ENCODE data around the gene ILF3.

Gene ILF3

DNA sequence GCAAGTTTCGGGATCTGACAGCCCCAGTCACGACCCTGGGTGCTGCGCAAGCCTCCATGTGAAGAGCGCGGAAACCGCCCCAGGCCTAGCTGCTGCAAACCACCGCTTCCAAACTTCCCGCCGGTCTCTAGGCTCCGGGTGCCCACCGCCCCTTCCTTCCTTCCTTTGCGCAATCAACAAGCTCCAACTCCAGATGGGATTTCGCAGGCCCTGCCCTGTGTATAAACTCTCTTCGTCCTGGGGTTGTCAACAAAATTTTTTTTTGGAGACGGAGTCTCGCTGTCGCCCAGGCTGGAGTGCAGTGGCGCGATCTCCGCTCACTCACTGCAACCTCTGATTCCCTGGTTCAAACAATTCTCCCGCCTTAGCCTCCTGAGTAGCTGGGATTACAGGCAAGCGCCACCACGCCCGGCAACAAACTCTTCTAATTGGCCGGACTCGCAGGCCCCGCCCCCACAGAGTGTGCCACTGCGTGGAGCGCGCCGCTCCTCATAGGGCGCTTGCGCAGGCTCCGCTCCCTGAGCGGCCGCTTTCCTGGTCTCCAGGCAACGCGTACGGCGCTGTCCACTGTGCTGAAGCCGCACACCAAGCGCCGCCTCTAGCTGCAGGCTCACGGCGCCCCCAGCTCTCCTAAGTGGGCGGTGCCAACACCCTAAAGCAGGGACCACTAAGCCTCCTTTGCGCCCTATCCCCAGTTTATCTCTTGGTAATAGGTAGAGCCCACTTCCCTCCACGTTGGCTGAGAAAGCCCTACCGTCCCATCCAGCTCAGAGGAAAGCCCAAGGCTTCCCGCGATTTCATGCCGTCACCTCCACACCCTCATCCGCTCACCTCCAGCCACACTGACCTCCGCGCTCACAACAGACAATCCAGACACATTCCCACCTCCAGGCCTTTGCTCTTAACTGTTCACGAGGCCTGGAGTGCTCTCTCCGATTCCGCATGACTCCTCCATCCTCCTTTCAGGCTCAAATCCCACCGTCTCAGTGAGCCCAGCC is 41.6 kb downstream of the ILF3 start:
- peak; percentile 75 to 81 for DNase-seq (ENCODE audit: low read depth in 2 of 2)

DNA sequence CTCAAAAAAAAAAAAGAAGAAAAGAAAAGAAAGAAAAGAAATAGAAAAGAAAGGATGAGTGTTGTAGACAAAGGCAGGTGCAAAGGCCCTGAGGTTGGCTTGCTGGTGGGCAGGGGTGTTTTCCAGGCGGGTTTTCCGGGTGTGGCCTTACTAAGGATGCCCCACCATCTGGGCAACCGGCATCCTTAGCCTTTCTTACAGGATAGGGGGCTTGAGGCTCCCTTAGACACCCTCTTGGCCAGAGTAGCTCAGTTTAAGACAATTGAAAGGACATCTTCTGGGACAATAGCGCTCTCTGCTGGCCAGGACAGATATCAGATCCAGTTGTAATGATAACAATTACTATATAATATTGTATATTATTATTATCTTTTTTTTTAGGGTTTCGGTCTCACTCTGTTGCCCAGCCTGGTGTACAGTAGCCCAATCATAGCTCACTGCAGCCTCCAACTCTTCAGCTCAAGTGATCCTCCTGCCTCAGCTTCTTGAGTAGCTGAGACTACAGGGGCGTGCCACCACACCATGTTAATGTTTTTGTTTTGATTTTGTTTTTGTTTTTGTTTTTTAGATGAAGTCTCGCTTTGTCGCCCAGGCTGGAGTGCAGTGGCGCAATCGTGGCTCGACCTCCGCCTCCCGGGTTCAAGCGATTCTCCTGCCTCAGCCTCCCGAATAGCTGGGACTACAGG is 45.6 kb downstream of the ILF3 start:
- DNase-seq (ENCODE audit: low read depth in 2 of 2): no peak

DNA sequence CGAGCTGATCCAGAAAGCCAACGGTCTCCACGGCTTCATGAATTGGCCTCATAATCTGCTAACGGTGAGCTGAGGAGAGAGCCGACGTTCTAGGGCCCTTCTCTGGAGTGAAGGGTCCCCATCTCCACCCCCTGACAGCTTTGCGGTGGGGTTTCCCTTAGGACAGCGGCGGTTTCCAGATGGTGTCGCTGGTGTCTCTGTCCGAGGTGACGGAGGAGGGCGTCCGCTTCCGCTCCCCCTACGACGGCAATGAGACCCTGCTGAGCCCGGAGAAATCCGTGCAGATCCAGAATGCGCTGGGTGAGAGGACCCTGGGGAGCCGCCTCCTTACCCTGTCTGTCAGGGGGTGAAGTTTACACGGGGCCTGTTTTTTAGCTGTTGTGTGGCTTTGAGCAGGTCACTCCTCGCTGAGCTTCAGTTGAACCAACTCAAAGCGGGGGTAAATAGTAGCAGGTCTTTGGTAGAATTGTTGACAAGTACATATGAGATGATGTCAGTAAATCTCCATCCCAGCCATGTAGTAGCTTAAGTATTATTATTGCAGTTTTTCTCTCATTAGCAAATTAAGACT is 47.9 kb downstream of the ILF3 start:
- no peak for DNase-seq (ENCODE audit: low read depth in 2 of 2)

DNA sequence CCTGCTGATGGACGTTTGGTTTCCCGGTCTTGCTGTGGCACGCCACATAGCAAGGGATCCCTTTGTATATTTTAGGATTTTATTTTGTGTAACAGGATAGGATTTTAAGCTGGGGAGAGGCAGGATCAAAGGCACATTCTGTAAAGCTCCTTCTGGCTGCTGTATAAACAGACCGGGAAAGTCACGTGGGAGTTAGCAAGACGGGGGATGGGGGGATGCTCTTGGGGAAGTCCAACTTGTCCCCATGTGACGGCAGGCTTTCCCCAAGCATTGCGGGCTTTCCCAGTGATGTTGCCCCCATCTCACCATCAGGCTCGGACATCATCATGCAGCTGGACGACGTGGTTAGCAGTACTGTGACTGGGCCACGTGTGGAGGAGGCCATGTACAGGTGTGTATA is 52.8 kb downstream of the ILF3 start:
- no peak for DNase-seq (ENCODE audit: low read depth in 2 of 2)

DNA sequence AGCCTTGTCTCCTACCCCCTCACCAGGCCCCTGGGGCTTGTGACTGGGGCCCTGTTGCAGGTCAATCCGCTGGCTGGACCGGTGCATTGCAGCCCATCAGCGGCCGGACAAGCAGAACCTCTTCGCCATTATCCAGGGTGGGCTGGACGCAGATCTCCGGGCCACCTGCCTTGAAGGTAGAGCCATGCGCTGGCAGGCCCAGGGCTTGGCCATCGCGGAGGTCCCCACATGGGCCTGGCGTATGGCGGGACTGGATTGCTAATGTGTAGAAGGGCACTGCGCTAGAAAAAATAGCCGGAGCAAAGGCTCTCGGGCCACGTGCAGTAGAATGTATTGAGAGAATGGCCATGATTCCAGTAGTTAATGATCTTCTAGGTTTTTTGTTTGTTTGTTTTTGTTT is 53.3 kb downstream of the ILF3 start:
- DNase-seq (ENCODE audit: low read depth in 2 of 2): no peak

DNA sequence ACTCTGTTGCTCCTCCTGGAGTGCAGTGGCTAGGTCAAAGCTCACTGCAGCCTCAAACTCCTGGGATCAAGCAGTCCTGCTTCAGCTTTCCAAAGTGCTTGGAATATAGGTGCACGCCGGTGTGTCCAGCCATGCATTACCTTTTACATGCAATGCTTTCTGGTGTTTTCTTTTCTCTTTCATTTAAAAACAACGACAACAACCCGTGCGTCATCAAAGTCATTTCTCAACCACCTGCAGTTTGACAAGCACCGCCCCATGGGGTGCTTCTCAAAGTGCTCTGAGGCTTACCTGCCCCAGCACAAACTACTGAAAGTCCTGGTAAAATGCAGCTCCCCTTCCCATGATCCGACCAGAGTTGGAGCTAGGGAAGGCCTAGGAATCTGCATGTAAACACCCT is 54.1 kb downstream of the ILF3 start:
- no peak for DNase-seq (ENCODE audit: low read depth in 2 of 2)

DNA sequence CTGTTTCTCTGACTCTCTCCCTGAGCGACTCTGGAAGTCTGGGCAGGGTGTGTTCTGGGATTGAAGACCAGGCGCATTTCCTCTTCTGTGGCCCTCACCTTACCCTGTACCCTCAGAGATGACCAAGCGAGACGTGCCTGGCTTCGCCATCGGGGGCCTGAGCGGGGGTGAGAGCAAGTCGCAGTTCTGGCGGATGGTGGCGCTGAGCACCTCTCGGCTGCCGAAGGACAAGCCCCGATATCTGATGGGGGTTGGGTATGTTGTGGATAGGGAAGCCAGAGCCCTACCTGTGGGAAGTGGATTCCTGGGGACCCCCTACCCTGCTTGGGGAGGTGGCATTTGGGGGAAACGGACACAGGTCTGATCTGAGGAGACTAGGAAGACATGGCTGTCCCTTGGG is 57.9 kb downstream of the ILF3 start:
- no peak for DNase-seq (ENCODE audit: low read depth in 2 of 2)

DNA sequence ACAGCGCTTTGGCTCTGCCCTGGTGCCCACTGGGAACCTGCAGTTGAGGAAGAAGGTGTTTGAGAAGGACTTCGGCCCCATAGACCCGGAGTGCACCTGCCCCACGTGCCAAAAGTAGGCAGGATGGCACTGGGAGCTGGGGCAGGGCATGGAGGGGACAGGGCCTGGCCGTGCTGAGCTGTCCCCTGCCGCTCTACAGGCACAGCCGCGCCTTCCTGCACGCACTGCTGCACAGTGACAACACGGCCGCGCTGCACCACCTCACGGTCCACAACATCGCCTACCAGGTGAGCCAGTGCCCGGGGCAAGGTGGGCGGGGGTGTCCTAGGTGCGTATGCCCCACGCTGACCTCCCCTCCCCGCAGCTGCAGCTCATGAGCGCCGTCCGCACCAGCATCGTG is 58.6 kb downstream of the ILF3 start:
- no peak for DNase-seq (ENCODE audit: low read depth in 2 of 2)

DNA sequence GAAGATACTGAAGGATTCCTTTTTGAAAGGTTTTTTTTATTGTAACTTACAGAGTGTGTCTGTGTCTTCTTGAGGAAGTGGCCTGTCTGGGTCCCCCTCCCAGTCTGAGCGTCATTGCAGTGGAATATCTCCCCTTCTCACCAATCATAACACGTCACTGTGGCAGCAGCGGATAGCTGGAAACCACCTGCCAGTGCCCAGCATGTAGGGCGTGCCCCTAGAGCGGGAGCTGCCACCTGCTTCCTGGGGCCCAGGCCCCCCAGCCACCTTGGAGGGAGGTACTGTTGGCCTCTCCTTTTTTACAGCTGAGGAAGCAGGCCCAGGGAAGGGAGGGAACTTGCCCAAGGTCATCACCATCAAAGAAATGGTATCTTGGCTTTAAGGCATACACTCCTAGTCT is 59.2 kb downstream of the ILF3 start:
- no peak for DNase-seq (ENCODE audit: low read depth in 2 of 2)

DNA sequence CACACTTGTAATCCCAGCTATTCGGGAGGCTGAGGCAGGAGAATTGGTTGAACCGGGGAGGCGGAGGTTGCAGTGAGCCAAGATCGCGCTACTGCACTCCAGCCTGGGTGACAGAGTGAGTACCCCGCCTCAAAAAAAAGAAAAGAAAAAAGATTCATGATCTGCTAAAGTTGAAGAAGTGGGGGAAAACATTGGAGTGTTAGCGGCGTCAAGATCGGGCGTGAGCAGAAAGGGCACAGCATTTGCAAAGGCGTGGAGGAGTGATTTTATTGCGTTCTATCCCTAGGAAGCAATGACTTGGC is 62.9 kb downstream of the ILF3 start:
- DNase-seq (ENCODE audit: low read depth in 2 of 2): no peak

DNA sequence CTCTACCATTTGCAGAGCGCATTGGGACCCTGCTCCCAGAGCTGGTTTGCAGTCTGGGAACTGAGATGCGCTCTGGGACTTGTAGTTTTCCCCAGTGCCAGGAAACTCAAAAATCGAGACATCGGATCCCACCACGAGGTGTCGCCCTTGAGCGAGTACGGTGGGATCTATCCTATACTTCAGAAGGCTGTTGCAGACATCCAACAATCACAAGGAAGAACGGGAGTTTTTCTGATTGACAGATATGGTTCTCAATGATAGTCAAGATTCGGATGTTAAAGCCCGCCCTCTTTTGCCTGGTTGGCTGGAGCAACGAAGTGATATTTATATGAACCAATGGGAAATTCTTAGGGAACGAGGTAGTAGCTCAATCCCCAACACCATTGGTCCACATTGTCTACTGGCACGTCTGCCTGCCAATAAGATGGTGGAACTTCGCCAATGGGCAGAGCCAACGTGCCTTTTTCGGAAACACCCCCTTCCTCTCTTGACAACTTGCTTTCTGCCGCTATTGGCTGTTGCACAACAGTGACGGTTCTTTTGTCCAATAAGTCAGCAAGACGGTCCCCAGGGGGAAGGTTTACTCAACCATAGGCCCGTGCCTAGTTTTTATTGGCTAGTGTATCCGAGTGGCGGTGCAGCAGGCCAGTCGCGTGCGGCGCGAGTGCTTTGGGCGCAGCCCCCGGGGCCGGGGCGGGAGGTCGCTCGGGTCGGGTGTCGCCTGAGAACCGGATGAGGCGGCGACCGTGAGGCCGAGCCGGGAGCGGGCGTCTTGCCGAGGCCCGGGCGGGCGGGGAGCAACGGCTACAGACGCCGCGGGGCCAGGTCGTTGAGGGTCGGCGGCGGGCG is 63.4 kb downstream of the ILF3 start, which contains the start of gene DNM2:
Gene DNM2 (plus strand): TSS at position 724 of the 849 bp plus-strand sequence. CDS start 164 bp downstream, outside the sequence.
- peak; percentile 100 for DNase-seq (ENCODE audit: low read depth in 2 of 2)

DNA sequence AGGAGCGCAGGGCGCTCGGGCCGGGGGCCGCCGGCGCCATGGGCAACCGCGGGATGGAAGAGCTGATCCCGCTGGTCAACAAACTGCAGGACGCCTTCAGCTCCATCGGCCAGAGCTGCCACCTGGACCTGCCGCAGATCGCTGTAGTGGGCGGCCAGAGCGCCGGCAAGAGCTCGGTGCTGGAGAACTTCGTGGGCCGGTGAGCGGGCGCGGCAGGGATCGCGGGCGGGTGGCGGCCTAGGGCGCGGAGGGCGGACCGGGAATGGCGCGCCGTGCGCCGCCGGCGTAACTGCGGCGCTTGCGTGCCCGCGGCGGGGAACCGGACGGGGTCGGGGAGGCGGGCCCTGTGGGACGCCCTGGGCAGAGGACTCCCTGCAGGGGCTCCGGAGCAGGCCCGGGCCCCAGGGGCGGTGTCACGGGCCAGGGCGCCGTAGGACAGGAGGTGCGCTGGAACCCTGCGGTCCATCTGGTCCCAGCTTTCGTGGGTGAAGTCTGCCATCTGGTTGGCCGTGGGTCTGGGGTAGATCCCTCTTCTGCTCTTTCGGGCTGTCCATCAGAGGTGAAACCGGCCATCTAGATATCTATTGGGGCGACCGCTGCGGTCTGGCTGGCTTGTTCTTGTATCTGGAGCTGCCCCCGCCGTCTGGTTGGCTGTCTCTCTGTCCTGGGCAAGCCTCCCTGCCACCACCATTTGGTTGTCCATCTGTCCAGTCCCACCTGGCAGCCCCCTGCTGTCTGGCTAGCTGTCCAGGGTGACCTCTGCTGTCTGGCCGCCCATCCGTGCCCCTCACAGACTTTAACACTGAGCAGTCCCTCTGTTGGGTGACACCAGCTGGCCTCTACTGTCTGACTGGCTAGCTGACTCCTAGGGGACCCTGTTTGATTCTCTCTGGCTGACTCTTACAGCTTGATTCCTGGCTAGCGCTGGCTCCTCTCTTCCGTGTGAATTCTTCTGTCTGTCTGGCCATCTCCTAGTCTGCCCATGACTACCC is 64.4 kb downstream of the ILF3 start:
- no peak for DNase-seq (ENCODE audit: low read depth in 2 of 2)

DNA sequence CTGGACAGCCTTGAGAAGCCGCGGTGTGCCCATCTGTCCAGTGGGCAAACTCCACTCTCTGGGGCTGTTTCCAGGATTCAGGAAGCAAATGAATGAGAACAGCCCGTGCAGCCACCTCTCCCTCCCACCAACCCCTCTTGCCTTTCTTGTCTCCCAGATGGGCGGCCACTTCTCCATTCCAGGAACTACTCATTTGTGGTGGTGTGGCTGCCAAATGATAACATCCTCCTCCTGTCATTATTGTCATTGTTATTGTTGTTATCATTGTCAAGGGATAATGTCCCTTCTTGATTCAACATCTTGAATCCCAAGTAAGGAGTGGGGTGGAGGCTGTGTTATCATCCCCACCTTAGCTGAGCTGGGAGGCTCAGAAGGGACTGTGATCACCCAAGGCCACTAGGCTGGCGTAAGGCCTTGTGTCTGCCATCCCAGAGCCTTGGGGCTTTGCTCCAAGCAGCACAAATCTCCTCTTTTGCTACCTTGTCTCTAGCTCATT is 65.4 kb downstream of the ILF3 start:
- DNase-seq (ENCODE audit: low read depth in 2 of 2): no peak

DNA sequence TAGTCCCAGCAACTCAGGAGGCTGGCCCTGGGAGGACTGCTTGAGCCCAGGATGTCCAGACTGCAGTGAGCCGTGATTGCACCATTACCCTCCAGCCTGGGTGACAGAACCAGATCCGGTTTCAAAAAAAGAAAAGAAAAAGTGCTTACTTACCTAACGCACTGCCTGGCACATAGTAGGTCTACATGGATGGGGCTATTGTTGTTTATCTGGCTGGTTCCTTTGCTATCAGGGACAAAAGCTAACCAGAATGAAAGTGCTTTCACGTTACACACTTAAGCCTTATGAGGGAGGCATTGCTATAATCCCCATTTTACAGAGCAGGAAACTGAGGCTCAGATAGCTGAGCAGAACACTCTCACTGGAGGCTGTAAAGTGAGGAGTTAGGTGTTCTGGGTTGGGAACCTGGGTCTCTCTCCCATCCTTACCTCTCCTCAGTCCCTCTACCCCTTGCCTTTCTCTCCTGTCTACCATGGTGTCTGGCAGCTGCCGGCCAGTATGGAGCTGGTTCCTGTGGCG is 66.5 kb downstream of the ILF3 start:
- no peak for DNase-seq (ENCODE audit: low read depth in 2 of 2)

DNA sequence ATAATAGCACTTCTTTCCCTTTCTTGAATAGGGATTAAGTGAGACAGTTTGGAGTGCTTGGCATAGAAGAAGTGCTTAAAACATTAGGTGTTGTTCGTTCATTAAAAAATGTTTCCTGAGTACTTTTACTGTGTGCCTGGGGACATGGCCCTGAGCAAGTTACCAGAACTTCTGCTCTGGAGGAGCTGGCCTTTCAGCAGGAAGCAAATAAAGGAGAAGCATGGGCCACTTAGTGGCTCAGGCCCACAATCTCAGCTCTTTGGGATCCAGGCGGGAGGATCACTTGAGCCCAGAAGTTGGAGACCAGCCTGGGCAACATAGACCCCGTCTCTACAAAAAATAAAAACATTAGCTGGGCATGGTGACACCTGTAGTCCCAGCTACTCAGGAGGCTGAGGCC is 69.4 kb downstream of the ILF3 start:
- no peak for DNase-seq (ENCODE audit: low read depth in 2 of 2)

DNA sequence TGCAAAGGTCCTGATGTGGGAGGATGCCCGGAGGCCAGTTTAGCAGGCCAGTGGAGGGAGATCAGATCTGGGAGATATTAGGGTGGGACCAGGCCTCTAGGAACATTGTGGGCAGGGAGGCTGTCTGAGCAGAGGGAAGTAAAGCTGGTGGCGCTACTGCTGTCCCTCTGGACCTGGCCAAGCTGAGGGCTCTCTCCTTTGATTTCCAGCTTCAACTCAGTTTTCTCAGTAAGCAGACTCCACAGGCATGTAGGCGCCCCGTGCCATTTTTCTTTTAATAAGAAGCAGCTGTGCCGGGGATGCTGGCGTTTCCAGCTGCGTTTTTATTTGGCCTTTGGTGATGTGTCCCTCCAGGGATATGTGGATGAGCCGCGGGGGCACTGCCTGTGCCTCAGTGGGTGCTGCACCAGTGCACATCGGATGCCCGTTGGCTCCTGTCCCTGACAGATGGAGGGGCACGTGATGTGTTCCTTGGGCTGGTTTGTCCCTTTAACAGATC is 70.5 kb downstream of the ILF3 start:
- no peak for DNase-seq (ENCODE audit: low read depth in 2 of 2)

DNA sequence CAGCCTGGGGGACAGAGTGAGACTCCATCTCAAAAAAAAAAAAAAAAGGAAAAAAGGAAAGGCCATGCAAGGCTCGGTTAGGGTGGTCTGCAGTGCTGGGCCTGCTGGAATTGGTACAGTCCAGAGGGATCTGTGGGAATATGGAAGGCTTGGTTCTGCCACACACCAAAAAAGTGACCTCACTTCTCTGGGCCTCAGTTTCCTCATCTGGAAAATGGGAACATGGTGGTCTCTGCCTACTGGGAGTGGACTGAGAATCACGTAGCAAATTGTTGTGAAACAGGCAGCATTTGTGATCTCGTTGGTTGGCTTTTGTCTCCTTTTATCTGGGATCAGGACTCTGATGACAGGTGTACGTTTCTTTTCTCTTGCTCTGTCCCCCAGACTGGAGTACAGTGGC is 71.3 kb downstream of the ILF3 start:
- DNase-seq (ENCODE audit: low read depth in 2 of 2): no peak

DNA sequence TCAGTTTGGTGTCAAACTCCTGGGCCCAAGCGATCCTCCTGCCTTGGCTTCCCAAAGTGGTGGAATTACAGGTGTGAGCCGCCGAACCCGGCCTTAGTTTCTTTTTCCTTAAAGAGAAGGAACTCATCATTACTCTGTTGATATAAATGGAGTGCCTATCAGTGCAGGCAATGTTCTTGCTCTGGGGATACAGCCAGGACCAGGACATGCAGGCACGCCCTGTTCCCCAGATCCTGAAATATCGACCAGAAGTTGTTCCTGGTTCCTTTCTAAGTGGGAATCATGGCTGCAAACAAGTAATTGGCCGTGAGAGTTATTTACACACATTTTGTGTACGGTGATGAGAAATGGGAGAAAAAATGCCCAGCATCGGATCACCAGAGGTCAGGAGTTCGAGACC is 72.1 kb downstream of the ILF3 start:
- DNase-seq (ENCODE audit: low read depth in 2 of 2): no peak

DNA sequence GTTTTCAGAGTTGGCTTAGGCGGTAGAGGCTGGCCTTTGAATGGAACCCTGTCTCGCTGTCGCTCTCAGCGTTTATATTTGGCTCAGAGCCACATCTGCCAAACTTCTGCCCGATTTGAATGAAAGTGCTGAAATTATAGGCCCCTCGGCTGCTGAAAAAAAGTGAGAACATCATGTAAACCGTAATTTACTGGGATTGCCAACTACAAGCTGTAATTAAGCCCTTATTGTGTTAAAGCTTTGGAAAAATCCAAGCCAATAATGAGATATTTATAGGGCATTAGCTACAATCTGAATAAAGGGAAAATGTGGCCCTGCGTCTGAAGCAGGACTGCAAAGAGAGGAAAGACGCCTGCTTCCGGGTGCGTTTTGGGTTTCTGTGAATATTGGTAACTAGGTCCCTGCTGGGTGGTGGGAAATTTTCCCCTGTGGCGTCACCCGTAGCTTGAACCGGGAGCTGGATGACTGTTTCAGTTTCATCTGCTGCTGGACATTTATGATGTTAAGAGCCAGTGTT is 73.6 kb downstream of the ILF3 start:
- DNase-seq (ENCODE audit: low read depth in 2 of 2): no peak

DNA sequence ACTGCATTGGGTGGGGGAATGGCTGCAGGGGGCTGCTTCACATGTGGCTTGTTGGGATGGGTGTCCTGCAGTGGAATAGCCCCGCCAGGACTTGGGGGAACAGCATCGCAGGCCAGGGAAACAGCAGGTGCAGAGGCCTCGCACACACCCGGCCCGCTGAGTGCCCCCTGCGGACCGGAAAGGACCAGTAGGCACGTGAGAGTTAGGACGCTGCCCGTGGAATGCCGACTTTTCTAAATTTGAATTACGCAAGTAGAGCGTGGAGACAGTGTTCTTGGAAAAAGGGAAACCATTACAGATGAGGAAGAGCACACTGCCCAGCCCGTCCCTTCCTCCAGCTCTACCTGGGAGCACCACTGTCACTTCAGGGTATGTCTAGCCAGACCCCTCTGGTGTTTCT is 75.3 kb downstream of the ILF3 start:
- DNase-seq (ENCODE audit: low read depth in 2 of 2): no peak
